ENCODE data around the gene PPP1R13B.

The PPP1R13B gene

DNA sequence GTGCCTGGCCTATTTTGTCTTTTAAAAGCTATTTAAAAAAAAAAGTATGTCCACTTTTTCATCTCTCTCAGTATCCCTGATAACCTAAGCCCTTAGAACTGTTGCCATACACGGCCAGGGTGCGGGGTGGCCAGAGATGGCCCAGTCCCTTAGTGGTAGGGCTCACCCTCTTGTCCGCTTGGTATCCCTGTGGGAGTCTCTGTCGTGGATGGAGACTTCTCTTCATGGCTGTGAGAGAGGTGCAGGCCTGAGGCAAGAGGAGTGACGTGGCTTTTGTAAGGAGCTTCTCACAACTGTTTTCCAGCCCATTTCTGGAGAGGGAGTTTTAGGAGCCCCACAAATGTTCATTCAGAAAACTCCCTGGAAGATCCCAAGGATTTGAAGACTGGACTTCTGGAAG is 158.9 kb downstream of the PPP1R13B start:
- Histone ChIP-seq H3K36me3 (ENCODE audit: insufficient read depth, low read length) (peaks cover 55% of the 10 kb centered on the region), H3K4me3 (no peak overlapping the region), H3K27ac (peak overlapping the region; percentile 39), H3K9ac (ENCODE audit: insufficient read length) (no peak overlapping the region), H3K9me3 (ENCODE audit: low read depth, low read length) (no peaks in the 10 kb centered on the region)
- TF ChIP-seq EZH2 (IDR thresholded peaks at IDR 0.05) = no peak
- no peak for TF ChIP-seq FOXP2 (optimal IDR thresholded peaks at IDR 0.05; ENCODE audit: control extremely low read depth, extremely low read length, insufficient read depth)
- no peak for TF ChIP-seq POLR2AphosphoS5 (IDR thresholded peaks at IDR 0.05; ENCODE audit: borderline replicate concordance, low read depth, low read length)
- no peak for DNase-seq (ENCODE audit: low read depth, low spot score)

DNA sequence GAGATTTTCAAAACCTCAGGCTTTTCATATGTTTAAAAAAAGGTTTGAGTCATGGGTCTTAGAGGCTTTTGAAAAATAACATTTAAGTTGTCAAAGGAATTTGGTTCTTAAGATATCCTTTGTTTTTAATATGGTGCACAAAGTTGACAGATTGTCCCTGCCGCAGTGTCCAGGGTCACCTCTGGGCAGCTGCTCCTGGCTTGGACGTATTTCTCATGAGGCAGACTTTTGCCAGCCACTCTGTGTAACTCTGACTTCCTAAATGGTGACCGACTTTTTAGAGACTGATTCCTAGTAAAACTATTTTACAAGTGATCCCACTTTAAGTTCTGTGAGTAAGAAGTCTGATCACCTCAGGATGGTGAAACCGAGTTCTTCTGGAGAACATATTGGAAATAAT is 159.7 kb downstream of the PPP1R13B start:
- peak overlapping the region; percentile 83 for H3K27ac ChIP-seq

DNA sequence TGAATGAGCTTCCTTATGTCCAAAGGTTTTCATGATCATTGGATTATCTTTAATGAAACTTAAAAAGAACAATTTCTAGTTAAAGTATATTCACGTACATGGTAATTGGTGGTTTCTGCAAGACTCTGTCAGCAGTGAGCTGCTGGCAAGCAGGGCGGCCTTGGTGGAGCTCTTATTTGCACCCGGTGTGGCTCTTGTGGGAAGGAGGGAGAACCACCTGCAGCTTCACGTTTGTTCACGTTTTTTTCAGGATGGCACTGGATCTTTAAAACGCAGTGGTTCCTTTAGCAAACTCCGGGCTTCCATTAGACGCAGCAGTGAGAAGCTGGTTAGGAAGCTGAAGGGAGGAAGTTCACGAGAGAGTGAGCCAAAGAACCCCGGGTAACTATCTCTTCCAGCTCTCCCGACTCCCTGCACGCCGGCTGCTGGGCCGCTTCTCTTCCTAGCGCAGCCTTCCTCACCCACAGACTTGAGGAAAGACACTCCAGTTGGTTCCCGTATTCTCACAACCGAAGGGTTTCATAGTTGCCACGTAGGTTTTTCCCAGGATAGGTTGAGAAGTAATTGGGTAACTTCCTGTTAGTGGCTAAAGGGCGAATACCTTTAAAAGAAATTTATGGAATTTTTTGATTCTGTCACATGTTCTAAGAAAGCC is 160.4 kb downstream of the PPP1R13B start:
- Histone ChIP-seq H3K9ac (ENCODE audit: insufficient read length) (peak overlapping the region; percentile 48), H3K36me3 (ENCODE audit: insufficient read depth, low read length) (peaks cover 50% of the 10 kb centered on the region), H3K27ac (peak overlapping the region; percentile 83), H3K9me3 (ENCODE audit: low read depth, low read length) (no peaks in the 10 kb centered on the region), H3K4me3 (peak overlapping the region; percentile 23; the same call in 1 of the 2 replicates)
- TF ChIP-seq FOXP2 (optimal IDR thresholded peaks at IDR 0.05; ENCODE audit: control extremely low read depth, extremely low read length, insufficient read depth) = no peak
- TF ChIP-seq EZH2 (IDR thresholded peaks at IDR 0.05) = no peak
- TF ChIP-seq POLR2AphosphoS5 (IDR thresholded peaks at IDR 0.05; ENCODE audit: borderline replicate concordance, low read depth, low read length) = no peak
- DNase-seq (ENCODE audit: low read depth, low spot score) = no peak

More for the DNA sequence above, 159.7 kb downstream of the PPP1R13B start:
- H3K9ac ChIP-seq (ENCODE audit: insufficient read length) = no peak overlapping the region
- DNase-seq (ENCODE audit: low read depth, low spot score) = no peak
- TF ChIP-seq FOXP2 (optimal IDR thresholded peaks at IDR 0.05; ENCODE audit: control extremely low read depth, extremely low read length, insufficient read depth) = no peak
- TF ChIP-seq POLR2AphosphoS5 (IDR thresholded peaks at IDR 0.05; ENCODE audit: borderline replicate concordance, low read depth, low read length) = no peak
- TF ChIP-seq EZH2 (IDR thresholded peaks at IDR 0.05) = no peak
- H3K4me3 ChIP-seq = no peak overlapping the region
- H3K36me3 ChIP-seq (ENCODE audit: insufficient read depth, low read length) = peaks cover 55% of the 10 kb centered on the region
- no peaks in the 10 kb centered on the region for H3K9me3 ChIP-seq (ENCODE audit: low read depth, low read length)

DNA sequence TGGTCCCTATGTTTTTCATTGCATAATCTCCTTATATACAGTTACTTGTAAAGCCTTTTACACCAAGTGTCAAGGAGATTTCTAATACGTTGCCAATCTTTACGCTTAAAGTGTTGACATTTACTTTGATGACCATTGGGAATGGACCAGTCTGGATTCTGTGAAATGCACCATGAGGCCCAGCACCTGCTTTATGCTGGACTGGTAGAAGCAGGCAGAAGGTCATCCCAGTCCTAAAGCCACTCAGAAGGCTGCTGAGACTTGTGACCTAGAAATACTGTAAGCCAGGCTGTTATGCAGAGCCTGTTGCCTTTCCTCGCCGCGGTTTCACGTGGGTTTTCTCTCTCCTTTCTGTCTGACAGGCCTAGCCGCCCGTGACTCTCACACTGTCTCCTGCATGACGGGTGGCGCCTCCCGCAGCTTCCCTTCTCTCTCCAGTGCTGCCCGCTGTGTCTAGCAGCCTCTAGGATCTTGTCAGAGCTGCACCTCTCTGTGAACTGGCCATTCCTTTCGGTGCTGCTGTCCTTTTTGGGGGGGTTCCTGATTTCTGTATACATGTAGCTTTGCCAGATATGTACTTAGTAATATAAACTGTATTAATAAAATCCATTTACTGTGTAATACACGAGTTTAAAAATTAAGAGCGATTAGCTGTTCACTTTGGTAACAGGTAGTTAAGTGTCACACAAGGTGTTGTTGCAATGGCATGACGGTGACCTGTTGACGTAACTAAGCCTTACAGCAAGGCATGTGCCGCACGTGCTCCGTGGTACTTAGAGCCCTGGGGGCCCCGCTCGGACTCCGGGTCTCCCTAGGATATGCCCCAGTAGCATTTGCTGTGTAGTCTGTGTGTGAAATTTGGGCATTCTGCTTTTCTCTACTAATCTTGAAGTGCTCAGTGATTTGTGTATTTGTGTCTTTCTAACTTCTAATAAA is 161.8 kb downstream of the PPP1R13B start:
- no peaks in the 10 kb centered on the region for H3K9me3 ChIP-seq (ENCODE audit: low read depth, low read length)
- no peak overlapping the region for H3K4me3 ChIP-seq
- peak overlapping the region; percentile 83 for H3K27ac ChIP-seq
- peak overlapping the region; percentile 48 for H3K9ac ChIP-seq (ENCODE audit: insufficient read length)
- peaks cover 61% of the 10 kb centered on the region for H3K36me3 ChIP-seq (ENCODE audit: insufficient read depth, low read length)
- TF ChIP-seq FOXP2 (optimal IDR thresholded peaks at IDR 0.05; ENCODE audit: control extremely low read depth, extremely low read length, insufficient read depth) (no peak), POLR2AphosphoS5 (IDR thresholded peaks at IDR 0.05; ENCODE audit: borderline replicate concordance, low read depth, low read length) (no peak), EZH2 (IDR thresholded peaks at IDR 0.05) (no peak)
- no peak for DNase-seq (ENCODE audit: low read depth, low spot score)

DNA sequence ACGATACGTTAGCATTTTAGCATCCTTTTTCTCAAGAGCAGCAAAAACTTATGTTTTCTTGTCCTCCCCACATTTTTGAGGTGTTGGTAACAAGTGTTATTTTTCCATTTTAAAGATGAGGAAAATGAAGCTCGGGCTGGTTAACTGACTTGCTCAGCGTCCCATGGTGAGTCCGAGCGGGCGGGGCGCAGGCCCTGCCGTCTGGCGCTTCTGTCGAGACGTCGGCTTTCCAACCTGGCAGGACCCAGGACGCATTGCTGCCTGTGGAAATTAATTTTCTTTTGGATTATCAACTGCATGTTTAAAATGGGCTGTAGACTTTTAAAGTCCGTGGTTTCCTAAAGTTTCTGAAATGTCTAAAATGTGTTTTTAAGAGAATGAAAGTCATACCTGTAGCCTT is 162.5 kb downstream of the PPP1R13B start:
- no peak overlapping the region for H3K27ac ChIP-seq
- DNase-seq (ENCODE audit: low read depth, low spot score) = no peak
- TF ChIP-seq EZH2 (IDR thresholded peaks at IDR 0.05) = no peak
- no peak for TF ChIP-seq FOXP2 (optimal IDR thresholded peaks at IDR 0.05; ENCODE audit: control extremely low read depth, extremely low read length, insufficient read depth)
- no peak for TF ChIP-seq POLR2AphosphoS5 (IDR thresholded peaks at IDR 0.05; ENCODE audit: borderline replicate concordance, low read depth, low read length)
- no peak overlapping the region for H3K9ac ChIP-seq (ENCODE audit: insufficient read length)
- peaks cover 65% of the 10 kb centered on the region for H3K36me3 ChIP-seq (ENCODE audit: insufficient read depth, low read length)
- H3K4me3 ChIP-seq = no peak overlapping the region
- no peaks in the 10 kb centered on the region for H3K9me3 ChIP-seq (ENCODE audit: low read depth, low read length)

DNA sequence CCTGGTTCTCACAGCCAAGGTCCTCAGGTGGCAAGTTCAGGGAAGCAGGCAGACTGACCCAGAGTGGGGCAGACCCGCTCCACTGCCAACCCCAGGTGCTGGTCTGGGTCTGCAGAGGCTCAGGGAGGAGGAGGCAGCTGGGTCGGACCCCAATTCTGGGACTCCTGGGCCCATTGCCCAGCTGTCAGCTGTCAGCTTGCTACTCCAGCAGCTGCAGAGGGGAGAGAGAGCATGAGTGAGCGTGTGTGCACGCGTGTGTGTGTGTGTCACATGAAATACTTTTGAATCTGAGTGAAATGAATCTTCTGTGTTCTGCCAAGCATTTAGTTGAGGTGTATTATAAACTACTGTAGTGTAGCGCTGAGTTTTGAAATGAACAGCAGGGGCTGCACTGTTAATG is 162.9 kb downstream of the PPP1R13B start:
- TF ChIP-seq FOXP2 (optimal IDR thresholded peaks at IDR 0.05; ENCODE audit: control extremely low read depth, extremely low read length, insufficient read depth) = no peak
- Histone ChIP-seq H3K27ac (no peak overlapping the region), H3K9ac (ENCODE audit: insufficient read length) (no peak overlapping the region), H3K9me3 (ENCODE audit: low read depth, low read length) (no peaks in the 10 kb centered on the region), H3K4me3 (no peak overlapping the region), H3K36me3 (ENCODE audit: insufficient read depth, low read length) (peaks cover 69% of the 10 kb centered on the region)
- DNase-seq (ENCODE audit: low read depth, low spot score) = no peak

Measured in SK-N-MC (cell line).